Heart left ventricle (tissue), 16 donors: ENCODE results near the gene ZNF200. TPM values are rescaled to one million over a fixed set of nuclear protein-coding genes. Genes with fewer than 3 reads are reported as not detected.
A peak's percentile ranks its signal among the peaks of the same experiment; 100 is the strongest.

Experiments used
- ATAC-seq, 4 donors: fragments of 200-7000 bp; cut with Tn5 transposase; one replicate each; pipeline ENCODE4 v1.9.1; 2020 to 2022; ENCODE audit warnings: moderate library complexity in 4 of 4, mild to moderate bottlenecking in 3 of 4, moderate number of reproducible peaks in 1 of 4
- DNase-seq, 5 donors: peaks; one replicate each; pipeline ENCODE4 v3.0.0-alpha.2; 2020
- H3K27ac ChIP-seq, 12 donors: fragments of 200-600 bp; sonication (generic) in 4 of 12; one replicate each; pipeline versions ENCODE4 v1.5.0 to v1.8.0; 2016 to 2022; ENCODE audit warnings: mild to moderate bottlenecking in 2 of 12
- H3K27me3 ChIP-seq, 9 donors: fragments of 200-600 bp; sonication (generic) in 2 of 9; one replicate each; pipeline versions ENCODE4 v1.5.1 to v1.8.0; 2016 to 2022; ENCODE audit warnings: mild to moderate bottlenecking in 3 of 9
- H3K36me3 ChIP-seq, 9 donors: fragments of 200-600 bp; sonication (generic) in 2 of 9; one replicate each; pipeline versions ENCODE4 v1.5.0 to v1.8.0; 2018 to 2022; ENCODE audit warnings: mild to moderate bottlenecking in 2 of 9
- H3K4me1 ChIP-seq, 12 donors: fragments of 200-600 bp; sonication (generic) in 4 of 12; one replicate each; pipeline versions ENCODE4 v1.5.0 to v1.8.0; 2016 to 2022; ENCODE audit warnings: mild to moderate bottlenecking in 3 of 12
- H3K4me3 ChIP-seq, 12 donors: fragments of 200-600 bp; sonication (generic) in 4 of 12; one replicate each; pipeline versions ENCODE4 v1.5.0 to v1.8.0; 2017 to 2022; ENCODE audit warnings: mild to moderate bottlenecking in 9 of 12, moderate library complexity in 4 of 12
- H3K9me3 ChIP-seq, 12 donors: fragments of 200-600 bp; sonication (generic) in 4 of 12; one replicate each; pipeline versions ENCODE4 v1.5.0 to v1.8.0; 2016 to 2022; ENCODE audit warnings: mild to moderate bottlenecking in 1 of 12
- CTCF ChIP-seq, 12 donors: fragments of 200-600 bp; sonication (generic) in 4 of 12; IDR thresholded peaks; one replicate each; pipeline versions ENCODE4 v1.5.0 to v1.8.0; 2018 to 2022; ENCODE audit warnings: antibody characterized with exemption in 12 of 12, mild to moderate bottlenecking in 5 of 12
- POLR2A ChIP-seq, 2 donors: fragments of 450-650 bp; IDR thresholded peaks; one replicate each; pipeline ENCODE4 v1.6.1; 2017; ENCODE audit warnings: antibody characterized with exemption in 2 of 2, mild to moderate bottlenecking in 2 of 2, moderate library complexity in 2 of 2
- WGBS, 4 donors: extraction: QIAGEN DNeasy Blood & Tissue Kit in 2 of 4; methylation state at CpG; one replicate each; pipeline versions ENCODE4 v1.1.5 to v1.1.7; 2013 to 2018; 5-methylcytosine and 5-hydroxymethylcytosine counted together
- intact Hi-C, 10 donors: fragments of 100-400 bp; cut with DNase I; formaldehyde crosslinking; loops; one replicate each; pipeline versions ENCODE4 v1.11.1 to v1.14.2; 2022
- polyA plus RNA-seq, 2 donors: library from polyadenylated mRNA; stranded (reverse); fragments of 200-250 nt; gene quantifications; one replicate each; pipeline ENCODE4 v1.2.3, GENCODE V29; 2013
- total RNA-seq, 9 donors: library from RNA; depleted of rRNA in 2 of 9; stranded (reverse); fragments of >200 nt in 2 of 9; fragmentation: NEBNext Ultra II Directional in 3 of 9; extraction: Animal tissue kit (Norgen Biotek cat#: 25700) in 3 of 9; gene quantifications; one replicate each; pipeline versions ENCODE4 v1.1.0 to v1.2.4, GENCODE V29; 2016 to 2023
- donor health status: ischemic (EF 13 %, LVEDD 7.1; RV severe dilation, severe dysfunction).
- donor health status: healthy with polysubstance abuse.
- donor health status: DM: no; HTN: yes; CAD: no.
- donor health status: DM: no; HTN: no; CAD: no.
- donor health status: ischemic (EF 25% LVEDD 6.9; RV normal size, moderate dysfunction).
- donor health status: ischemic (EF 25% LVEDD 5.7; RV mildly dilated, moderate dysfunction).
- donor health status: healthy.
- donor health status: DM: yes; HTN: yes; CAD: no.
- donor health status: ischemic (EF 35%, LVEDD 5.7; RV mildly dilated, moderate dysfunction).
- donor health status: nonischemic (EF 11% LVEDD 7.7; RV severe dilation, severe dysfunction).
- donor health status: DM: yes; HTN: yes; CAD: no.
- donor health status: PGD.
- donor health status: ischemic (EF 29% LVEDD 5.4; RV normal size, mild dysfunction).
- donor health status: nonischemic (EF 23%, LVEDD 6.1; RV moderate dilation, normal function).

The ZNF200 gene
- total and polyA plus RNA-seq, 11 donors: 2.7 to 8.7 (median 5.5) TPM

- Histone ChIP-seq H3K27me3 (no peaks in the 10 kb centered on the region), H3K4me3 (no peak overlapping the region), H3K36me3 (peaks cover 0 to 19% (median 6%) of the 10 kb centered on the region in 9 donors), H3K27ac (peak overlapping the region in 4 of 12 donors; percentile 99 to 100 (median 100)), H3K4me1 (peaks cover 0 to 48% (median 9%) of the 10 kb centered on the region in 12 donors), H3K9me3 (peaks cover 0 to 40% (median 2%) of the 10 kb centered on the region in 12 donors)
- no peak for DNase-seq
- TF ChIP-seq POLR2A (IDR thresholded peaks at IDR 0.05) (no peak), CTCF (IDR thresholded peaks at IDR 0.05) (no peak)
- WGBS, 4 donors: 90 to 97% (median 95%) methylated on average over 4 of the region's 4 CpGs
- ATAC-seq: no peak
- intact Hi-C loops: loop anchor here in 6 of 10 donors (2.0 to 10.0 kb wide), 8 partner anchors 28 to 242 kb away; partner anchors contain the start of genes CLUAP1 (in 4 of the 6), C16orf90 (in 1 of the 6) and ZNF200 (in 1 of the 6)
These were observed 27.6 kb upstream of the ZNF200 start for GRCh38 chr16:3262517-3262916.

- intact Hi-C loops: loop anchor here in 6 of 10 donors (5.0 to 10.0 kb wide), 7 partner anchors 105 to 245 kb away; partner anchors contain the start of genes CLUAP1 (in 4 of the 6) and C16orf90 (in 1 of the 6)
- peaks cover 0 to 13% (median 0%) of the 10 kb centered on the region in 12 donors for H3K9me3 ChIP-seq
- no peaks in the 10 kb centered on the region for H3K36me3 ChIP-seq
- H3K27ac ChIP-seq: peak overlapping the region in 1 of 12 donors; percentile 82
- H3K4me3 ChIP-seq: no peak overlapping the region
- 86 to 92% (median 89%) methylated on average over 8 of the region's 8 CpGs for WGBS, 4 donors
- DNase-seq (no peak), ATAC-seq (no peak)
- TF ChIP-seq POLR2A (IDR thresholded peaks at IDR 0.05): no peak
- no peak for TF ChIP-seq CTCF (IDR thresholded peaks at IDR 0.05)
- H3K4me1 ChIP-seq: peaks cover 0 to 45% (median 4%) of the 10 kb centered on the region in 12 donors
- H3K27me3 ChIP-seq: peaks cover 0 to 13% (median 0%) of the 10 kb centered on the region in 9 donors
These were observed 24.9 kb upstream of the ZNF200 start for GRCh38 chr16:3259836-3260235.

DNA sequence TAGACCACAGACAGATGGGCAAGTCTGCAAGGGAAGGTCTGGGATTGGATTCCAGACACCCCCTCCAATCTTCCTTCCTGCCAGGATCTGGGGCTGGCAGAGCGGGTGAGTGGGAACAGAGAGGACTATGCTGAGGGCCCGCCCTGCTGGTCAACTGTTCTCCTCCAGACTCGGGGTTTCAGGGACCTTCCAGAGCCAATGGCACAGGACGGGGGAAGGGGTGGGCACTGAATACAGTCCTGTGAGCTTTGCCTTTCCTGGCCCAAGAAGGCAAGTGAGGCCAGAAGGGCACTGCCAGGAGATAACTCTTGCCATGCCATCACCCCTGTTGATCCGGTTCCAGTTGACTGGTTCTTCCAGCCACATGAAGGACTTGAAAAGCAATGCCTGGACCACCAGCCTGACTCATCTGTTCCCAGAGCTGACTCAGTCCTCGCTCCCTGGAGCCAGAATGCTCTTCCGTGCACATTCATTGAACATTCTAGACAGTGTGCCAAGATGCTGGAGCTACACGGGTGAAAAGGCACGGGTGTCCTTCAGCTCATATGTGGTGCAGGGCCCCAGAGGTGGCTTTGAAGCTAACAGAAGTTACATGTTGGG lies 22.0 kb upstream of the ZNF200 start:
- ATAC-seq: no peak
- intact Hi-C loops: no loop called here
- H3K4me3 ChIP-seq: peak overlapping the region in 1 of 12 donors; percentile 53
- DNase-seq: no peak
- WGBS, 4 donors: 70 to 80% (median 73%) methylated on average over 9 of the region's 9 CpGs
- H3K4me1 ChIP-seq: peaks cover 0 to 33% (median 0%) of the 10 kb centered on the region in 12 donors
- TF ChIP-seq POLR2A (IDR thresholded peaks at IDR 0.05) (no peak), CTCF (IDR thresholded peaks at IDR 0.05) (no peak)
- peak overlapping the region in 1 of 12 donors; percentile 69 for H3K27ac ChIP-seq
- H3K27me3 ChIP-seq: peaks cover 0 to 20% (median 0%) of the 10 kb centered on the region in 9 donors
- H3K36me3 ChIP-seq: no peaks in the 10 kb centered on the region
- no peaks in the 10 kb centered on the region for H3K9me3 ChIP-seq

GRCh38 chr16:3256146-3256865 lies 21.3 kb upstream of the ZNF200 start, which contains the start of gene MEFV:
MEFV (minus strand) TSS chr16:3256633; CDS start chr16:3256587, 46 bp downstream.
- ATAC-seq (peak in 3 of 4 donors; percentile 40 to 77 (median 51)), DNase-seq (peak in 1 of 5 donors; percentile 24)
- Histone ChIP-seq H3K36me3 (no peaks in the 10 kb centered on the region), H3K4me1 (peaks cover 0 to 33% (median 0%) of the 10 kb centered on the region in 12 donors), H3K4me3 (peak within 1 kb of the TSS in 4 of 12 donors; percentile 1 to 53 (median 14)), H3K9me3 (no peaks in the 10 kb centered on the region), H3K27me3 (peaks cover 0 to 20% (median 0%) of the 10 kb centered on the region in 9 donors), H3K27ac (peak within 1 kb of the TSS in 1 of 12 donors; percentile 82)
- intact Hi-C loops: no loop called here
- TF ChIP-seq POLR2A (IDR thresholded peaks at IDR 0.05): no peak
- TF ChIP-seq CTCF (IDR thresholded peaks at IDR 0.05): no peak
- 73 to 83% (median 81%) methylated on average over 12 to 14 of the region's 14 CpGs for WGBS, 4 donors
